HG02938 (cell line): Measurements from ENCODE around the gene TMEM175.
"Not testable (repeated sequence)": the region's sequence is repeated elsewhere in the genome, so short reads cannot be mapped to it uniquely, and the experiment has no call there.

Source experiments
- ATAC-seq: cut with Tn5 transposase; IDR thresholded peaks from one replicate; pipeline ENCODE4 v1.9.1; 2021; ENCODE audit warnings: mild to moderate bottlenecking, moderate library complexity; ENCODE audit not compliant: unreplicated experiment

The TMEM175 gene

DNA sequence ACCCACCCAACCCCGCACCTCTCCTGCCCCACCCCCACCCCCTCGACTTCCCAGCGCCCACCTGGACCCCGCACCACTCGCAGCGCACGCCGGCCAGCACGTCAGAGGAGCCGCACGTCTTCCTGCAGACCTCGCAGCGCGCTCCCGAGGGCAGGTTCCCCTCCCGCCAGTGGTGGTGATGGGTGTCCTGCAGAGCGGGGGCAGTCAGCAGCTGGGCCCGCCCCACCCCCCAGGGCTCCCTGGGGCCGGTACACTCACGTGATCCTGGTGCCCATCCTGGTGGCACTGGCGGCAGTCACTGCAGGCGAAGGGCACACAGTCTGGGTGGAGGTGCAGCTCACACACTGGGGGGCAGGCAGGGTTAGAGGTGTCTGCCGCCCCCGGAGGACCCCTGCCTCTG, 36.0 kb downstream of the TMEM175 start:
- no peak for ATAC-seq

- ATAC-seq = no peak
Measured at GRCh38 chr4:968621-969394, 36.5 kb downstream of the TMEM175 start.

- no peak for ATAC-seq
Measured at GRCh38 chr4:970046-970745, 37.9 kb downstream of the TMEM175 start.

DNA sequence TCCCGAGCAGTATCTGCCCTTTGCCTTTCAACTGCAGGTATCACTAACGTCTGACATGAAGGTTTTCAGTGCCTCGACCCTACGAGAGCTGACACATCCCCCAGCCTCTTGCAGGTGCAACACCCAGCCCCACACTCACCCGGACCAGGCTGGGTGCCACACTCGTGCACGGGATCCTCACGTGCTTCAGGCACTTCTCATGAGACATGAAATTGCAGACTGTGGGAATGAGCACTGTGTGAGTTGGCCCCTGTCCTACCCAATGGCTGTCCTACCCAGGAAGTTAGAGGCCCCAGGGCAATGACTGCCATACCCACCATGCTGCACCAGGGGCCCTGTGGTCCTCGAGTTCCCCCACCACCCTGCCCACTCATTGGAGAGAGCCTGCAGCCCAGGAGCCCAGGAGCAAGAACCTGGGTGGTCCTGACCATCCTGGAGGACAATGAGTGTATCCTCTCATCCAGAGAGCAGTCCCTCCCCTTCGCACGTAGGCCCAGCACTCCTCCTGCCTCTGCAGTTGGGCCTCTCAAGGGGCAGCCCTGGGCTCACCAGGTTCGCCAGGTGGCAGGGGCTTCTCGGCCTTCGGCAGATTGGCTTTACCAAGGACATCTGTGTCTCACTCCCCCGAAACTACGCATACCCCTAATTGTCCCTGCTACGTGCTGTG, 38.7 kb downstream of the TMEM175 start:
- no peak for ATAC-seq

DNA sequence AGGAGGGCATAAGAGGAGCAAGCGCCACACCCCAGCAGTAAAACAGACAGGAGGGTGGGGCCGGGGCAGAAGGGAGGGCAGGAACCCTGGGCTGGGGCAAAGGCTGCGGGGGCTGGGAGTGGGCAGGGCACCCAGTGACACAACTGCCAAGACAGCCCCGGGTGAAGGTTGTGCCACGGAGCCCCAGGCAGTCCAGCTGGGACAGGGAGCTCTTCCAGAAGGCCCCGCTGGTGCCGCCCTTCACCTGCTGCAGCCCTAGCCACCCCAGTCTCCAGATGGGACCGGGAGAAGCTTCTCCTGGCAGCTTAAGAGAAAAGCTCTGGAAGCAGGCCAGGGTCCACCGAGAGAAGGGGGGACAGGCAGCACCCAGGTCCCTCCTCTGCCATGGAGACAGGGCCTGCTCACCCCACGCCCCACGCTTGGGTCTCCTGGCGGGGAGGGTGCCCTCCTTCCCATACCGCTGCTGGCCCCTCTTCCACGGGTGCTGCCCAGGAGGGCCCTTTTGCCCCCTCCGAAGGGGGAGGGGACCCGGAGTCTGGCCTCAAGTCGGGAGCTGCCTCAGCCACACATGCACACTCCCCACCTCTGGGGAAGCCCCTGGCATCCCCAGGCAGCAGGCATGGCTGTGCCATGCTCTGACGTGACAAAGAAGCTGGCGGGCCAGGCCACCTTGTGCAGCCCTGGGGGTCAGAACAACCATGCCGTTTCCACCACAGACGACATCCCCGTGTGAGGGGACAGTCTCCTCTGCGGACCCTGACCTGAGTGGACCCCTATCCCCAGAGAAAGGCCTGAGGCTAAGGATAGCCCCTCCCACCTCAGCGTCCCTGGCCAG, 39.6 kb downstream of the TMEM175 start:
- ATAC-seq = no peak

GRCh38 chr4:972651-973424, 40.6 kb downstream of the TMEM175 start:
- ATAC-seq = peak; percentile 42

DNA sequence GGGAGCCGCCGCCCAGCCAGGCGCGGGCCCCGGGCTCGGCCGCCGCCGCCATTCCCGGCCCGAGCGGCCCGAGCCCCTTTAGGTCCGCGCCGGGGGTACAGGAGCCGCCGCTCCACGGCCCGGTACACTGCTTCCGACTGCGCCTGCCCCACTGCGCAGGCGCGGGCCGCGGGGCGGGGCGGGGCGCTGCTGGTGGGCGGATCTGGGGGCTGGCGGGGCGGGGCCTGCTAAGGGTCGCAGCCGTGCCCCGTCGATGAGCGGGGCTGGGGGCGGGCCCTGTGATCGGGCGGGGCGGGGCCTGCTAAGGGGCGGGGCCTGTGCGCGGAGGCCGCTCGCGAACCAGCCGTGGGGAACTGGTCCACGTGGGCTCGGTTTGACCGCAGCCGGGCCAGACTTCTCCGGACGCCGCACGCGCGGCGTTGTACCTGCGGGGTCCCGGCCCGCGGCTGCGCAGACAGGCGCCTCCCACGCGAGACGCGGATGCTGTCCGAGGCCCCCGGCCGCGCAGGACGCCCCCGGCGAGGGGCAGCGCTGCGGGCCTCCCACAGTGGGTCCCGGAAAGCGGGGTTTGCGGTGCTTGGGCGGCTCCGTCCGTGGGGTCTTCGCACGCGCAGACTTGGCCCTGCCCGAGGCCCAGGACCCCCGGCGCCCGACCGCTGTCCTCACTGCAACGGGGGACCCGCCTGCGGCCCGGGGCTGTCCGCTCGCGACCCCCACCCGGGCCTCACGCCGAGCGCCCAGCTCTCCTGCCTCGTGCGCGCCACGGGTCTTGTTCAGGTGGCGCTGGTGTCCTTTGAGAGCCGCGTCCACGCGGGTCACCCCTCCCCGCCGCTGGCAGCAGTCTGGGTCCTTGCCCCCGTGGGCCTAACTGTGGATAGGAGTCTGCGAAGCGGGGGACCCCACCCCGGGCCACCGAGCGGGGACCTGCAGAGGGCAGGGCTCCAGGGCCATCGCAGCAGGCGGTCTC, 41.5 kb downstream of the TMEM175 start, which contains the start of gene DGKQ:
TSS of gene DGKQ (minus strand) at position 139 of the 967 bp plus-strand sequence. CDS start at position 52, 87 bp downstream.
- ATAC-seq = peak; percentile 53

GRCh38 chr4:974668-975067, 42.4 kb downstream of the TMEM175 start:
- ATAC-seq = no peak

- ATAC-seq = not testable (repeated sequence)
Measured at GRCh38 chr4:976016-976415, 43.8 kb downstream of the TMEM175 start.

DNA sequence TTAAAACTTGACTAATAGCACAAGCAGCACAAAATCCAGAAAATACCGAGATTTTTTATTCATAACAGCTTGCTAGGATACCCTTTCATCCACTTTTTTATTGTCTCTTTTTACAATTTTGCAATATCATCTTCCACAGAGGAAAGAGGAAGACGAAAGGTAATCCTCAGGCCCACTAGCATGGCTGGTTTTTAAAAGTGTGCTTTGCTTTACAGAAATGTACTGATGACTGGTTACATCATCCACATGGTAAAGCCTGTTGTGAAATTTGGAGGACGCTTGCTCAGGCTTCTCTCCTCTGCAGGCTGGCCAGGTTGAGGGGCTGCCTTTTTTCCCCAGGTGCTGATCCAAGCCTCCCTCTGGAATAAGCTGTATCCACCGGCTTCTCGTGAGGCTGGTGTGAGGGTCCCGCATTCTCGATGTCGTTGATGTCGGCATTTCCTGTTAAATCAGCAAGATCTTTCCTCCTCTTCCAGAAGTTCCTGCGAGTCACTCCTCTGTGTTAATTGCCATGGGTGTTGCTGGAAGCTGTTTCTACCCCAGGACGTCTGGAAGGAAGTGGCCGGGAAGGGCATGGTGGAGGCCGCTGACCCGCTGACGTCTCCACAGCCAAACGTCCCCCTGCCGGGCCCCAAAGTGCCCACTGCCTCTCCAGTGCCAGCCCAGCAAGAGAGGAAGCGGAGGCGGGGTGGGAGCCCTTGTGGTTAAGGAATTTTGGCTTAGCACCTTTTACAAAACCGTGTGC, 46.9 kb downstream of the TMEM175 start:
- ATAC-seq = no peak

- ATAC-seq = no peak
Measured at GRCh38 chr4:982291-982690, 50.0 kb downstream of the TMEM175 start.

DNA sequence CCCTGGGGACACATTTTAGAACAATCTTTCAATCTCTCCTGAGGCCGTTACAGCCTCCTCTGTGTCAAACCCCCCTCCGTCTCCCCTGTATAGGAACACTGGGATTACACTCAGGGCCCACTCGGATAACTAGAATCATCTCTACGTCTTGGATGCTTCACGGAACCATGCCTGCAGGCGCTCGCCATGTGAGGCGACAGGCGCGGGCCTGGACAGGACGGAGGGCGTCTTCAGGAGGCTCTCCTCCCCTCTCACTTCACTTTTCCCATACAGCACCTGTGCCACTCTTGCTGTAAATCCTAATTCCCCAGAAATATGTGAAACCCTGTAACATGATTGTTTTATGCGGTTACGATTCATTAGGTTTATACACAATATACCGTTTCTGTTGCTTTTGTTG, 50.6 kb downstream of the TMEM175 start:
- no peak for ATAC-seq

- ATAC-seq = no peak
Measured at GRCh38 chr4:984336-985054, 52.2 kb downstream of the TMEM175 start.

DNA sequence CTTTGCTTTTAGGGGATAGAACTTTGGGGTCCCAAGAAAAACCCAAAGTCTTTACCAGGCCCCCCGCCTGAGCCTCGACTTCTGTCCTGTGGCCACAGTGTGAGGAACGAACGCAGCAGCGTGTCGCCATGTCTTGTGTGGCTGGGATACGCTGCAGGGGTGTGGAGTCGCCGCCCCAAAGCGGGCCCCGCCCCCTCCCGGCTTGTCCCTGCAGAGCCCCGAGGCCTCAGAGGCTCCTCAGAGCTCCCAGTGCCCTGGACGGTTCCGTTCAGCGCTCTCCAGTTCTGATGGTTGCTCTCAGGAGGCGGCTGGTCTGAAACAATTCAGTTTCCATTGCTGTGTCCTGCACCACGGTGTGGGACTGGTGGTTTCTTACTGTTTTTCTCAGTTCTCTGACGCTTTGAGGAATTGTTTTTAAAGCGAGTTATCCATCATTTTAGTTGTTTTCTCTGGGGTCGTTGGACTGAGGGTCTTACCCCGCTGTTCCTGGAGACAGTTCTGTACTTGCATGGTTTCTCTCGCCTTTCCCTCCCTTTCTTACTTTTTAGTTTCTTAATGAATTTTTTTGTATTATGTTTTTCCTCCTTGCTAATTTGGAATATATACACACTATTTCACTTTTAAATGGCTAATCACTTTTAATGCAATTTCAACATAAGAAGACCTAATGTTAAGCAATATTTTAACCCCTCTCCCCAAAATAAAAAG, 53.0 kb downstream of the TMEM175 start:
- ATAC-seq = no peak

DNA sequence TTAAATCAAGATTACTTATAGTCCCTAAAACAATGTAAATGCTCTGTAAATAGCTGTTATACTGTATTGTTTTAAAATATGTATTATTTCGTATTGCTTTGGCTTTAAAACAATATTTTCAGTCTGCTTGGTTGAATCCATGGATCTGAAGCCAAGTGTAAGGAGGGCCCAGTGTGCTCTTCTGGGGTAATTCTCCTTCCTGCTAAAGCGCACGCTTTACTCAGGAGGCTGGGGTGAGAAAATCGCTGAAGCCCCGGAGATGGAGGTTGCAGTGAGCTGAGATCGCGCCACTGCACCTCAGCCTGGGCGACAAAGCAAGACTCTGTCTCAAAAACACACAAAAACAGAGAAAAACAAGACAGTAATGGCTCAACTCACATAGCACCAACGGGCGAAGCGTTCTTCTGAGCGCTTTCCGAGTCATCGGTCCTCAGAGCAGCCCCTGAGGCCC, 54.2 kb downstream of the TMEM175 start:
- peak; percentile 36 for ATAC-seq

DNA sequence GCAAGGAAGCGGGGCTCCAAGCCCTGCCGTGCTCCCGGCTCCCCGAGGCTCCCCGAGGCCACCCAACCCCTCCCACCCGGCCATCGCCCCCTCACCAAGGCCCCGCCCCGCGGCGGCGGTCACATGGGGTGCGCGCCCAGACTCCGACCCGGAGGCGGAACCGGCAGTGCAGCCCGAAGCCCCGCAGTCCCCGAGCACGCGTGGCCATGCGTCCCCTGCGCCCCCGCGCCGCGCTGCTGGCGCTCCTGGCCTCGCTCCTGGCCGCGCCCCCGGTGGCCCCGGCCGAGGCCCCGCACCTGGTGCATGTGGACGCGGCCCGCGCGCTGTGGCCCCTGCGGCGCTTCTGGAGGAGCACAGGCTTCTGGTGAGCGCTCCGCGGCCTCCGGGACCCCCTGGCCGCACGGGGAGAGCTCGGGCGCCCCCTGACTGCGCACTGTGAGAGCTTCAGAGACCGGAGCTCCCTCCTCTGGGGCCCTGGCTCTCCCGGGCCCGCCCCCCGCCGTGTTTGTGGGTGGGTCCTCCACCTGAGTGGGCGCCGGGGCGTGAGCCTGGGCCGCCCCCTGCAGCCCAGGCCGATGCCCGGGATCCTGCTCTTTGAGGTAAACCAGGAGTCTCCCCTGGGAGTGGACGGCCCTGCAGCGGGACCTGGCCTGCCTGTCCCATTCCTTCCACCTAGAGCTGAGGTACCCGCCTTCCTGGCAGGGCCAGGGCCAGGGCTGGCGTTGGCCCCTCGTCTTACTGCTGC, 54.8 kb downstream of the TMEM175 start, which contains the start of gene IDUA:
TSS of gene IDUA (plus strand) at position 166 of the 745 bp plus-strand sequence. CDS start at position 207, 41 bp downstream.
- ATAC-seq = peak; percentile 65
